ENCODE measurements around the gene CRELD2.
A peak's percentile ranks its signal among the peaks of the same experiment; 100 is the strongest.

CRELD2 gene

GRCh38 chr22:49970528-49971231 lies 52.2 kb downstream of the CRELD2 start (continued):
- TF ChIP-seq ATF2 (tag by site-specific recombination; IDR thresholded peaks at IDR 0.05; ENCODE audit: low read depth) (peak; percentile 91), ZBTB26 (tag by site-specific recombination; optimal IDR thresholded peaks at IDR 0.05) (peak; percentile 84), ZBTB7A (tag by site-specific recombination; IDR thresholded peaks at IDR 0.05; ENCODE audit: low read depth) (peak; percentile 97), ZNF561 (tag by site-specific recombination; IDR thresholded peaks at IDR 0.05; ENCODE audit: borderline replicate concordance) (no peak; the same call in 1 of the 2 replicates), ZNF174 (tag by site-specific recombination; IDR thresholded peaks at IDR 0.05) (no peak), ZNF692 (tag by site-specific recombination; IDR thresholded peaks at IDR 0.05) (peak; percentile 82), ZNF132 (tag by site-specific recombination; IDR thresholded peaks at IDR 0.05; ENCODE audit: borderline replicate concordance) (no peak), GLI4 (tag by site-specific recombination; IDR thresholded peaks at IDR 0.05) (no peak), ZNF549 (tag by site-specific recombination; IDR thresholded peaks at IDR 0.05) (no peak), HOXD13 (CRISPR knock-in tag; IDR thresholded peaks at IDR 0.05; ENCODE audit: borderline replicate concordance) (no peak), ZNF629 (tag by site-specific recombination; IDR thresholded peaks at IDR 0.05) (peak; percentile 97), ZNF114 (tag by site-specific recombination; IDR thresholded peaks at IDR 0.05) (no peak), ZNF202 (tag by site-specific recombination; IDR thresholded peaks at IDR 0.05; ENCODE audit: borderline replicate concordance) (no peak), ZNF211 (tag by site-specific recombination; IDR thresholded peaks at IDR 0.05; ENCODE audit: low read depth) (no peak), ZNF560 (tag by site-specific recombination; IDR thresholded peaks at IDR 0.05; ENCODE audit: borderline replicate concordance) (no peak), ZNF792 (tag by site-specific recombination; IDR thresholded peaks at IDR 0.05) (no peak), PRDM1 (tag by site-specific recombination; IDR thresholded peaks at IDR 0.05) (no peak), ZNF184 (tag by site-specific recombination; IDR thresholded peaks at IDR 0.05) (no peak), ZNF324 (tag by site-specific recombination; IDR thresholded peaks at IDR 0.05) (peak; percentile 97), GLIS1 (tag by site-specific recombination; IDR thresholded peaks at IDR 0.05) (peak; percentile 99), ZNF660 (tag by site-specific recombination; IDR thresholded peaks at IDR 0.05) (no peak), ZNF112 (tag by site-specific recombination; IDR thresholded peaks at IDR 0.05) (no peak), REPIN1 (tag by site-specific recombination; IDR thresholded peaks at IDR 0.05; ENCODE audit: low read depth) (no peak), ZNF311 (tag by site-specific recombination; IDR thresholded peaks at IDR 0.05; ENCODE audit: borderline replicate concordance) (no peak), IKZF3 (tag by site-specific recombination; IDR thresholded peaks at IDR 0.05) (peak; percentile 39; the same call in 1 of the 2 replicates), ZBTB10 (tag by site-specific recombination; IDR thresholded peaks at IDR 0.05) (peak; percentile 99), KLF16 (tag by site-specific recombination; IDR thresholded peaks at IDR 0.05) (peak; percentile 94), SETDB1 (IDR thresholded peaks at IDR 0.05; ENCODE audit: insufficient read length, low read length) (no peak), ZNF404 (tag by site-specific recombination; IDR thresholded peaks at IDR 0.05) (no peak), ZNF548 (tag by site-specific recombination; IDR thresholded peaks at IDR 0.05) (no peak), HOXC10 (CRISPR knock-in tag; IDR thresholded peaks at IDR 0.05) (no peak), GFI1B (tag by site-specific recombination; IDR thresholded peaks at IDR 0.05) (no peak), OVOL3 (tag by site-specific recombination; IDR thresholded peaks at IDR 0.05) (no peak)

All from HEK293 (cell line).